IMR-90 (cell line): ENCODE results near the gene TRIM33.

ENCODE experiments used
- BHLHE40 ChIP-seq: fragments of 150-350 bp; IDR thresholded peaks from 2 replicates; pipeline ENCODE4 v1.6.1; 2016; ENCODE audit warnings: mild to moderate bottlenecking, low read depth, low read length
- CEBPB ChIP-seq: IDR thresholded peaks from 2 replicates; pipeline ENCODE4 v1.6.1; 2012; ENCODE audit warnings: low read depth, low read length, improper control_type of control experiment
- CTCF ChIP-seq: conservative IDR thresholded peaks from 2 replicates; pipeline ENCODE4 v1.5.1; 2012; ENCODE audit warnings: mild to moderate bottlenecking, low read depth, low read length, improper control_type of control experiment
- ELK1 ChIP-seq: fragments of 150-350 bp; IDR thresholded peaks from 2 replicates; pipeline ENCODE4 v1.6.1; 2016; ENCODE audit warnings: low read depth, mild to moderate bottlenecking, low read length, moderate library complexity, borderline replicate concordance
- MAFK ChIP-seq: IDR thresholded peaks from 2 replicates; pipeline ENCODE4 v1.6.1; 2012; ENCODE audit warnings: low read depth, low read length, improper control_type of control experiment
- MAZ ChIP-seq: IDR thresholded peaks from 2 replicates; pipeline ENCODE4 v1.6.1; 2012; ENCODE audit warnings: low read depth, mild to moderate bottlenecking, low read length, improper control_type of control experiment, moderate library complexity, borderline replicate concordance
- MXI1 ChIP-seq: IDR thresholded peaks from 2 replicates; pipeline ENCODE4 v1.6.1; 2012; ENCODE audit warnings: low read depth, mild to moderate bottlenecking, low read length, moderate library complexity, borderline replicate concordance
- POLR2A ChIP-seq: IDR thresholded peaks from 2 replicates; pipeline ENCODE4 v1.6.1; 2012; ENCODE audit warnings: mild to moderate bottlenecking, low read depth, low read length
- RAD21 ChIP-seq: IDR thresholded peaks from 2 replicates; pipeline ENCODE4 v1.6.1; 2012; ENCODE audit warnings: low read length, improper control_type of control experiment
- RCOR1 ChIP-seq: IDR thresholded peaks from 2 replicates; pipeline ENCODE4 v1.6.1; 2012; ENCODE audit warnings: mild to moderate bottlenecking, low read length, improper control_type of control experiment; ENCODE audit not compliant: insufficient replicate concordance
- SMC3 ChIP-seq: fragments of 150-350 bp; IDR thresholded peaks from 2 replicates; pipeline ENCODE4 v1.6.1; 2016; ENCODE audit warnings: low read depth, mild to moderate bottlenecking, antibody characterized with exemption, low read length, moderate library complexity

GRCh38 chr1:114524944-114525343 is 13.9 kb upstream of the TRIM33 start:
- TF ChIP-seq ELK1 = no peak
- TF ChIP-seq POLR2A = no peak
- TF ChIP-seq MAZ = no peak
- TF ChIP-seq BHLHE40 = no peak
- no peak for TF ChIP-seq CTCF
- TF ChIP-seq SMC3 = no peak
- TF ChIP-seq MAFK = no peak
- no peak for TF ChIP-seq CEBPB
- no peak for TF ChIP-seq MXI1
- no peak for TF ChIP-seq RCOR1
- TF ChIP-seq RAD21 = no peak
